Kasumi-1 (cell line): ENCODE measurements around the gene GTF2B.
"Not testable (repeated sequence)": the region's sequence is repeated elsewhere in the genome, so short reads cannot be mapped to it uniquely, and the experiment has no call there.

Experiments used
- DNase-seq, 2 experiments: peaks; one replicate each; lab custom pipeline; 2025; lab: John Stamatoyannopoulos, UW

The GTF2B gene, protein sequence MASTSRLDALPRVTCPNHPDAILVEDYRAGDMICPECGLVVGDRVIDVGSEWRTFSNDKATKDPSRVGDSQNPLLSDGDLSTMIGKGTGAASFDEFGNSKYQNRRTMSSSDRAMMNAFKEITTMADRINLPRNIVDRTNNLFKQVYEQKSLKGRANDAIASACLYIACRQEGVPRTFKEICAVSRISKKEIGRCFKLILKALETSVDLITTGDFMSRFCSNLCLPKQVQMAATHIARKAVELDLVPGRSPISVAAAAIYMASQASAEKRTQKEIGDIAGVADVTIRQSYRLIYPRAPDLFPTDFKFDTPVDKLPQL

DNA sequence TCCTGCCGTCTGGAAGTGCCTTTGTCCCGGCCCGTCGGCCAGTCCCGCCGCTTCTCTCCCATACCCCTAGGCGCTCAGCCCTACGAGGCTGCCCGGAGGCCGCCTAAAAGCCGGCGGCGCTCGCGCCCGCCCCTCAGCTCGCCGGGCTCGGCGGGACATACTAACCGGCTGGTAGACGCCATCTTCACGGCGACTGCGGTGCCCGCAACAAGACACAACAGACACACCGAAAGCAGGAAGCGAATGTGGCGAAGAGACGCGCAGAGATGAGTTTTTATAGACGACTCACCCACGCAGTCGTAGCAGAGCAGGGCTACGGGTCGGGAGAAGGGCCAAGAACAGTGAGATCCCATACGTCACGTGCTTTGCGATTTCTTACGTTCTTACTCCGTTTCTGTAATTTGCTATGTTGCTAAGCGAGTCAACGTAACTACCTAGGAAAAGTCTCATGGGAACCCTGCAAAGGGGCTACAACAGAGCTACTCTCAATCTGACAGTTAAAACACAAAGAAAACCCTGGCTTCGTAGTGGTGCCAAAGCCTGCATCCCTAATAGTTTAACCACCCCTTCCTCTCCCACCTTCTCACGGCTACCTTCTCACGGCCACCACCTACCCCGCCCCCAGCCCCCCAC, at the start of gene GTF2B:
Gene GTF2B (minus strand): TSS at position 250 of the 633 bp plus-strand sequence. CDS start 68 bp downstream, at position 182.
- DNase-seq, result peak; percentile 98

DNA sequence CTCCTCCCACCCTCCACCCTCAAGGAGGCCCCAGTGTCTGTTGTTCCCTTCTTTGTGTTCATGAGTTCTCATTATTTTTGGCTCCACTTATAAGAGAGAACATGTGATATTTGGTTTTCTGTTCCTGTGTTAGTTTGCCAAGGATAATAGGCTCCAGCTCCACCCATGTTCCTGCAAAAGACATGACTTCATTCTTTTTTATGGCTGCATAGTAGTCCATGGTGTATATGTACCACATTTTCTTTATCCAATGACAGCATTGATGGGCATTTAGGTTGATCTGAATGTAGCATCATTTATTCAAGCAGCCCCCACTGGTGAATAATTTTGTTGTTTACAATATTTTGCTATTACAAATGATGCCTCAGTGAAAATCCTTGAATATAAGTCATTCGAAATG, 47.2 kb upstream of the GTF2B start:
- DNase-seq, result not testable (repeated sequence)

DNA sequence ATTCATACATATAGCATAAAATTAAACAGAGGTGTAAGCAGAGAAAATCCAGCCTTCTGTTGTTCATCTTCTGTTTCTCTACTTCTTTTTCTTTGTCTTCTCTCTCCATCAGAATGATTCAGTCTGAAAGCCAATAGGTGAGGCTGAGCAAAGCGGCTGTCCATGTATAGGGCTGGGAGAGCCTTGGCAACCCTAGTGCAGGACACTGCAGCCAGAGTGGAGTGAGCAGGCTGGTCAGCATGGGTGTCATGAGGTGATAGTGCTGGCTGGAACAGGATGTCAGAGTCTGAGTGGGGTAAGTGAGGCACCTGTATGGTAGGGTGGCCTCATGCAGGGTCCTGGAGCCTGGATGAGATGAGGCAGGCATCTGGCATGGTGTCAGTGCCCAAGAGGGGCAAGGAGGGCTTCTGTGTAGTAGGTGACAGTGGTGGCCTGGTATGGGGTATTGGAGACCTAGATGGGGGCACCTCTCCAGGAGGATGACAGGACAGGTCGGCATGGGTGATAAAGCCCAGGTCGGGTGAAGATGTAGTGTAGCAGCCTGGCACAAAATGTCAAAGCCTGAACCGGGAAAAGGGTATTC, 45.5 kb upstream of the GTF2B start:
- no peak for DNase-seq

DNA sequence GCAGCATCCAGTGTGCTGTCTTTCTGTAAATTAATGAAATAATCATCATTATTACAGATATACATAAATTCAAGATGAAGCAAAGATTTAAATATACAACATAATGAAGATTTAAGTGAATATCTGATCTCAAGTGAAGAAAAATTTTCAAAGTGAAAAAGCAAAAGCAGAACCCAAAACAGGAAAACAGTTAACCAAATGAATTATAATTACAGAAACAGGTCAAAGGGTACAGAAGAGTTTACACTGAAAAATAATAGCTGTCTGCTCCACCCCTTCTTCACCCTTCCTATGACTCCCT, 44.8 kb upstream of the GTF2B start:
- DNase-seq, result no peak

DNA sequence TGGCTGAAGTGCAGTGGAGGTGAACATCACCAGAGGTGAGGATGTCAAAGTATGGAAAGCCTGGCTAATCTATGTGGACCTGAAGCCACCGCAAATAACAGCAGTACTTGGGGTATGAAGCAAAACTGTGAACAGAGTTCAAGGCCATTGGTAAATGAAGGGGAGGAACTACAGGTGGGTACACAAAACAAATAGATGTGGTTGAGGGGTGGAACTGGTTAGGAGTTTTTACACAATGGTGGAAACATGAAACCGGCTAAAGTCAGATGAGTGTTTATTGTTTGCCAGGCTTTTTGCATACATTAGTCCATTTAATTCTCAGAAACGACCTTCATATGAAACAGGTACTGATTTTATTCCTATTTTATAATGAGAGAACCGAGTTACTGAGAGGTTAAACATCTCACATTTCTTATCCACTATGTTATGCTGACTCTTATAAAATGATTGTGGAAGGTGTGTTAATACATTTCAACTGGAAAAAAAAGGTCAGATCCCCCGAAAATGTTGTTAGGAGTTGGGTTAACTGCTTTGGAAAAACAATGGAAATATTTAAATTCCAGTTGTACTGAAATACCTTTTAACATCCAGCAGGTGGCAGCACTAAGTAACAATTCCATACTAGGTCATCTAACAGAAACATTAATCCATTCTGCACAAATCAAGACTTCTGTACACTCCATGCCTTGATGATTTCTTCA, 44.3 kb upstream of the GTF2B start:
- DNase-seq, result peak; percentile 74 to 78

DNA sequence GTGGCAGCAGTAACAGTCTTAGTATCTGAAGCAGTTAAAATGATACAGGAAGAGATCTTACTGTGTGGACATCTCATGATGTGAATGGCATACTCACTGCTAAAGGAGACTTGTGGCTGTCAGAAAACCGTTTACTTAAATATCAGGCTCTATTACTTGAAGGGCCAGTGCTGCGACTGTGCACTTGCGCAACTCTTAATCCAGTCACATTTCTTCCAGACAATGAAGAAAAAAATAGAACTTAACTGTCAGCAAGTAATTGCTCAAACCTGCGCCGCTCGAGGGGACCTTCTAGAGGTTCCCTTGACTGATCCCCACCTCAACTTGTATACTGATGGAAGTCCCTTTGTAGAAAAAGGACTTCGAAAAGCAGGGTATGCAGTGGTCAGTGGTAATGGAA, 38.8 kb upstream of the GTF2B start:
- not testable (repeated sequence) for DNase-seq

DNA sequence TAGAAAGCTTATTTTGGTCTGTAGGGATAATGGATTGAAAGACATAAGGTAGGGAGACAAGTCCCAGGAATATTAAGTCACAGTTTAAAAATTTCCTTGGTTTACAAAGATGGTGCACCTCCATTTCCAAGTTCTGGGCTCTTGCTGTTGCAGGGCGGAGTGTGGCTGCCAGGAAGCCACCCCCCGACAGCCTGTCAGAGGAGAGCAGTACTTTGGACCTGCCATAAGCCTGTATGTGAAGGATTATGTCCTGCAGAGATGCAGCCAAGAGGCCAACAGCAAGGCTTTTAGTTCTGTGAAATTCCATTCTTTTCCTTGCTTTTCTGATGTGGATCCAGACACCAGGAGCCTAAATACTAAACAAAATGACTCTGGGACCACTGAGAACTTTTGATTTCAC, 31.9 kb upstream of the GTF2B start:
- DNase-seq, result no peak

DNA sequence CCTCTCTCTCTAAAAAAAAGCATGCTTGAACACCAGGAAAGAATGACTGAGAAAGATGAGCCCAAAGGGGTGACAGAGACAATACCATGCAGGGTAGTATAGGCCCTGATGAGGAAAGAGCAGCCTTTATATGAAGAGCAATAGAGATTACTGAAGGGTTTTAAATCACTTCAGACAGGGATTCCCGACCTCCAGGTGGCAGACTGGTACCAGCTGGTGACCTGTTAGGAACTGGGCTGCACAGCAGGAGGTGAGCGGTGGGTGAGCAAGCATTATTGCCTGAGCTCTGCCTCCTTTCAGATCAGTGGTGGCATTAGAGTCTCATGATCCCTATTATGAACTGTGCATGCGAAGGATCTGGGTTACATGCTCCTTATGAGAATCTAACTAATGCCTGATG, 30.8 kb upstream of the GTF2B start:
- no peak for DNase-seq

DNA sequence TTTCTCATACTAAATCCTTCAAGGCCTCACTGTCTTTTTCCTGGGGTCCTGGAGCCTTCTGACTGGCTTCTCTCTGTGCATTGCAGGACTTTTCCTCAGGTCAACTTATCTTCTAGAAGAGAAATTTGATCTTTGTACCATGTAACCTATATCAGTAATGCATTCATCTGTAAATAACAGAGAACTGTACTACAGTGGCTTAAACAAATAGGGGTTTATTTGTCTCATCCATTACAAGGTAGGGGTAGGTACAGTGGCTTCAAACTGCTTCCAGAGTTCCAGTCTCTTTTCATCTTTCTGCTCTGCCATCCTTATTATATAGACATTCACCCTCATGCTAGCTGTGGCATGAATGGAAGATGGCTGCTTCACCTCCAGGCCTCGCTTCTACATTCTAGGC, 29.5 kb upstream of the GTF2B start:
- no peak for DNase-seq

DNA sequence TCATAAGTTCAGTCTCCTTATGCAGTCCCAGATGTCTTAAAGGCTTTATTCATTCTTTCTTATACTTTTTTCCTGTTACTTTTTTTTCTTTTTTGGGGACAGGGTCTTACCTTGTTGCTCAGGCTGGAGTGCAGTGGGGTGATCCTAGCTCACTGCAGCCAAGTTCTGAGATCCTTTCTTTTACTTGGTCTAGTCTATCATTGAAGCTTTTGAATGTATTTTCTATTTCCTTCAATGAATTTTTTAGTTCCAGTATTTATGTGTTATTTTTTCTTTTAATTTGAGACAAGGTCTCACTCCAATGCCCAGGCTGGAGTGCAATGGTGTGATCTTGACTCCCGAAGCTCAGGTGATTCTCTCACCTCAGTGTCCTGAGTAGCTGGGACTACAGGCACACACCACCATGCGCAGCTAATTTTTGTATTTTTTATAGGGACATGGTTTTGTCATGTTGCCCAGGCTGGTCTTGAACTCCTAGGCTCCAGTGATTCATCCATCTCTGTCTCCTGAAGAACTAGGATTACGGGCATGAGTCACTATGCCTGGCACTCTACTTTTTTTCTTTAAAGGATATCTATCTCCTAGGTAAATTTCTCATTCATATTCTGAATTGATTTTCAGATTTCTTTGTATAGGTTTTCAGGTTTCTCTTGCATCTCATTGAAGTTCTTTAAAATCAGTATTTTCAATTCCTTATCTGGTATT, 26.1 kb upstream of the GTF2B start:
- no peak for DNase-seq

DNA sequence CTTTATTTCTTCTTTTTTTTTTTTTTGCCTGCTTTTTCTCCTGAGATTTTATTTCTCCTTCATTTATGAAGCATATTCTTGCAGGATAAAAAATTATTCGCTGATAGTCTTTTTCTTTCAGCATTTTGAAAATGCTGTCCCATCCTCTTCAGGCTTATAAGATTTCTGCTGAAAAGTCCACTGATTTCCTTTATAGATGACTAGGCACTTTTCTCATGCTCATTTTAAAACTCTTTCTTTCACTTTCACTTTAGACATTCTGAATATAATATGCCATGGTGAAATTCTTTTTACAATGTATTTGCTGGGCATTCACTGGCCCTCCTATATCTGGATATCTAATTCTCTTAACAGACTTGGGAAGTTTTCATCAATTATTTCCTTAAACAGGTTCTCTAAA, 25.5 kb upstream of the GTF2B start:
- no peak for DNase-seq

DNA sequence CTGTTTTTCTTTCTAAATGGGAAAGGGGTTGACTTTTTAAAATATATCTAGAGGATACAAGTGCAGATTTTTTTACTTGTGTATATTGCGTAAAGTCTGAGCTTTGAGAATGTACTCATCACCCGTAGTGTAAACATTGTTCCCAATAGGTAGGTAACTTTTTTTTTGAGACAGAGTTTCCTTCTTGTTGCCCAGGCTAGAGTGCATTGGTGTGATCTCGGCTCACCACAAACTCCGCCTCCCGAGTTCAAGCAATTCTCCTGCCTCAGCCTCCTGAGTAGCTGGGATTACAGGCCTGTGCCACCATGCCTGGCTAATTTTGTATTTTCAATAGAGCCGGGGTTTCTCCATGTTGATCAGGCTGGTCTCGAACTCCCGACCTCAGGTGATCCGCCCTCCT, 20.4 kb upstream of the GTF2B start:
- not testable (repeated sequence) for DNase-seq

DNA sequence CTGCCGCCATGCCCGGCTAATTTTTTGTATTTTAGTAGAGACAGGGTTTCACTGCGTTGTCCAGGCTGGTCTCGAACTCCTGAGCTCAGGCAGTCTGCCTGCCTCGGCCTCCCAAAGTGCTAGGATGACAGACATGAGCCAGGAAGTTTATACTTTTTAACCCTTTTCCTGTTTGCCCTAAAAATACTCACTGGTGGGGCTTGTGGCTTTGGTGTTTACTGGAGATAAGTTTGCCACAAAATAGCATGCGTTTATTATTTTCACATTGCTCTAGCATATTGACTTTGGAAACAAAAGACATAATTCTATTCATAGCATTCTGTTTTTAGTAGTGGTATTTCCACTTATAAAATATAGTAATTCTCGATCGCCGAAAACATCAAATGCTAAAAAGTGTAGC, 19.8 kb upstream of the GTF2B start:
- DNase-seq, result no peak

DNA sequence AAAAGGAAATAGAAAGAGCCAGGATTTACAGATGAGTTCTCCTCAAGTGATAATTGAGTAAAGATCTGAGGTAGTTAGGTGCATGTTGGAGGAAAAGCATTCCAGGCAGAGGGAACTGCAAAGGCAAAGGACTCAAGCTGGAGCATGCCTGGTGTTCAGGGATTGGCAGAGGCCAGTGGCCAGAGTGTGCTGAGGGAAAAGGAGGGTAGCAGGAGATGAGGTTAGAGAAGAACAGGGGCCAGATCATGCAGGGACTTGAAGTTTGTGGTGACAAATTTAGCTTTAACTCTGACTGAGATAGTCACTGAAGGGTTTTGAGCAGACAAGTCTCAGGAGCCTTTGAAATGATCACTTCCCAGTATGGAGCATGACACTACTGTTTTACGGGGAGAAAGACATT, 19.0 kb upstream of the GTF2B start:
- no peak for DNase-seq

DNA sequence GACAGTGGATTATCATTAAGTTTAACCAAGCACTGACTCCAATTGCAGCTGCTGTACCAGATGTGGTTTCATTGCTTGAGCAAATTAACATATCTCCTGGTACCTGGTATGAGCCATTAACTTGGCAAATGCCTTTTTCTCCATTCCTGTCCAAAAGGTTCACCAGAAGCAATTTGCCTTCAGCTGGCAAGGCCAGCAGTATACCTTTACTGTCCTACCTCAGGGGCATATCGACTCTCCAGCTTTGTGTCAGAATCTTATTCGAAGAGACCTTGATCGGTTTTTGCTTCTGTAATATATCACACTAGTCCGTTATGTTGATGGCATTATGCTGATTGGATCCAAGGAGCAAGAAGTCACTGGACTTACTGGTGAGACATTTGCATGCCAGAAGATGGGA, 9.5 kb upstream of the GTF2B start:
- no peak for DNase-seq

DNA sequence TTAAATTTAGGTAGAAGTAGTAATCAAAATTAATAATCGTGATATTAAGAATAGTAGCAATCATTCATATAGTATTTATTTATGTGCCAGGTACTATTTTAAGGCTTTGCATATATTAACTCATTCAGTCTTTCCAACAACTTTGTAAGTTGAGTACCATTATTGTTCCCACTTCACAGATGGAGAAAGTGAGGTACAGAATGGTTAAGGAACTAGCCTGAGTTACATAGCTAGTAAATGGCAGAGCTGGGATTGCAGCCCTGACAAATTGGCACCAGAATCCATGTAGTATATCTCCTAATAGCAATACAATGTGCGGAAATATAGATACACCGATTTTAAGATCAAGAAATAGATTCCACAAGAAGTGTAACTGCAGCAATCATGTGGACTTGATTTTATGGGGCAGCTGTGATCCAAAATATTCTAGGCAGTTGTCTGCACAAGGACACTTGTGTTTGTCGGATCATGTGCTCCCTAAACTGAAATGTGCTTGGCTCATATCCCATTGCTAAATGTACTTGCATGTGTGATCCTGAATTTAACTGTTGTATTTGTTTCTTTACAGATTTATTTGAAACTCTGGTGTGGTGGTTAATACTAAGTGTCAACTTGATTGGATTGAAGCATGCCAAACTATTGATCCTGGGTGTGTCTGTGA, 5.8 kb upstream of the GTF2B start:
- no peak for DNase-seq

DNA sequence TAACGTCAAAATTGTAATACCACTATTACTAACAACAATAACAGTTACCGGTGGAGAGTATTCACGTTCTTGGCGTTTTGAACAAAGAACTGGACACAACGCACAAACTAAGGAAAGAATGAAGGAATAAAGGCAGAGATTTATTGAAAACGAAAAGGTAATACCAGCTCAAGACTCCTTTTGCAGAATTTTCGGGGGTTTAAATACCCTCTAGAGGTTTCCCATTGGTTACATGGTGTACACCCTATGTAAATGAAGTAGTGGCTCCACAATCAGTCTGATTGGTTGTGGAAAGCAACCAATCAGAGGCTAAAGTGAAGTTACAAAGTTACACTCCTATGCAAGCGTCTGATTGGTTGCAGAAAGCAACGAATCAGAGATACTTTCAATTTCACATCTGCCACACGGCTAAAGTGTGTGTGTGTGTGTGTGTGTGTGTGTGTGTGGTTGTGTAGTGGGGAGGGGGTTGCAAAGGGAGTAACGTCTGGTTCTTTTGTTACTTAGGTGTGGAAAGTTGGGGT, 1.1 kb upstream of the GTF2B start:
- no peak for DNase-seq

DNA sequence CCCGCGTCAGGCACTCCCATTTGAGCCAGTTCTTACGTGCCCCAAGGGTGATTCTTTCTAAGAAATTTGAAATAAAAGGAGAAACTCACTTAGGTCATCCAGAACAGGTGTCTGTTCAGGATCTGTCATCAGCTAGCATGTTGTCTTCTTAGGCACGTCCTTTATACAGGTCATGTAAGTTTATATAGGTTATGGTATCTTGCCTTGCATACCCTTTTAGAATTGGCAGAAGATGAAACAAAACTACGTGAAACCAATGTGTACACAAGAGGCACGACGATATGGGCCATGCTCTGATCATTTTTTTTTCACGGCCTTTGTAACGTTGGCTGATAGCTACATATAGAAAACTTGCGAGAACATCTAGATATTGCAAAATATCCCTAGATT, 579 bp upstream of the GTF2B start:
- DNase-seq, result no peak

DNA sequence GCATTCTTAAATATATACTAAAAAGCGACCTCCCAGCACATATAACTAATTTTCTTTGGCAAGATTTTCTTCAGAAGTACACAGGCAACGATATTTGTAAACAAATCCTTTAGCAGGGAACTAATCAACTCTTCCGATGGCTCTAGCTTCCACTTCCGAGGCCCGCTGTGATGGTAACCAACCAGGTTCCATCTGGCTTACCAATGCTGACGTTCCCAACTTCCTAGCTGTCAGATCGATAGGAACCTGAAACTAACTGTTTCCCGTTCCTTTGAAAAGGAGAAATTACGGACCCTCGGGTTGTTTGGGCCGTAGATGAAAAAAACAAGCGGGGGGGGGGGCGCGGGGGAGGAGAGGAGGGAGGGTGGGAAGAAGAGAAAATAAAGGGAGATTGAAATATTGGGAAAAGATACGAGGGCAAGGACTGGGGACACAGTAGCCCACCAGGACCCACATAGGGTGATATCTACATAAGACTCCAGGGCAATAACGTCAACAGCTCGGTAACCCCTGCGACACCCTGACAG, 513 bp downstream of the GTF2B start:
- DNase-seq, result peak; percentile 4 to 44

DNA sequence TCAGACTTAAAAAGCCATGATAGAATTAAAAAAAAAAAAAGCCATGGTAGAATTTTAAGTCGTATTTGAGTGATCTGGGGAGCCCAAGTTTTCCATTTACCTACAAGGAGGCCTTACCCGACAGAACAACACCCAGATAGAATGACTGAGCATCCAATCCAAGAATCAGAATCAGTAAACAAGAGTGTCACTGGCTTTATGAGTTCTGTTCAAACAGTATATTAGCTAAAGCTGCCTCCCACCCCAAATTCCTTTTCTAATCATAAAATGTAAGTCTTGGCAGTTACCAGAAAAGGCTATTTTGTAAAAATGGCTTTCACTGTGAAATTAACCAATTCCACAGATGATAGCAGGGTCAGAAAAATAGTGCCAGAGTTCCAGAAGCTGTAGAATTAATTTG, 1.2 kb downstream of the GTF2B start:
- no peak for DNase-seq

DNA sequence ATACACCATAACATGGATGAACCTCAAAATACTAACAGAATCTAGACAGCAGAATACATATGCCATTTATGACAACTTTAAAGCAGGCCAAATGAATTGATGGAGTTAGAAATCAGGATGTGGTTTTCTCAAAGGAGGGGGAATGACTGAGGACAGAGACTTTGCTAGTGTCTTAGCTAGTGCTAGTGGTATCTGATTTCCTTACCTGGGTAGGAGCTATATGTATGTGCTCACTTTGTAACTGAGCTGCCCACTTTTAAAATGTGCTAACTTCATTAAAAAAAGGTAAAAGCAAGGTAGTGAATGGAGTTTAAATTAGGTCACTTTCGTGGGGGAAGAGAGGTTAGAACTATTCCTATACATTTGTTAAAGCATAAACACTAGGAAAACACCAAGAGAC, 2.6 kb downstream of the GTF2B start:
- DNase-seq, result no peak
